Vagina (tissue), 2 donors: ENCODE results near the gene KRT2.

Source experiments
- POLR2A ChIP-seq, 2 donors: fragments of 450-650 bp; IDR thresholded peaks; one replicate each; pipeline ENCODE4 v1.6.1; 2017; ENCODE audit warnings: antibody characterized with exemption in 2 of 2, mild to moderate bottlenecking in 2 of 2, moderate library complexity in 2 of 2
- POLR2AphosphoS5 ChIP-seq, 2 donors: sonication (generic); formaldehyde crosslinking; IDR thresholded peaks; one replicate each; pipeline ENCODE4 v1.9.0; 2017; ENCODE audit warnings: antibody characterized with exemption in 2 of 2, mild to moderate bottlenecking in 2 of 2, low read depth in 1 of 2; ENCODE audit not compliant: insufficient read depth in 1 of 2
- TF ChIP-seq, protein P1 (sequence below), 3 experiments: fragments of 450-650 bp in 2 of 3; fragments of 200-600 bp in 1 of 3; sonication (generic) in 1 of 3; IDR thresholded peaks; one replicate each; pipeline ENCODE4 v1.5.1; 2017 to 2019; ENCODE audit warnings: antibody characterized with exemption in 3 of 3, mild to moderate bottlenecking in 2 of 3, moderate library complexity in 2 of 3

GRCh38 chr12:52606096-52606495, 45.9 kb downstream of the KRT2 start:
- TF ChIP-seq, protein P1, sequence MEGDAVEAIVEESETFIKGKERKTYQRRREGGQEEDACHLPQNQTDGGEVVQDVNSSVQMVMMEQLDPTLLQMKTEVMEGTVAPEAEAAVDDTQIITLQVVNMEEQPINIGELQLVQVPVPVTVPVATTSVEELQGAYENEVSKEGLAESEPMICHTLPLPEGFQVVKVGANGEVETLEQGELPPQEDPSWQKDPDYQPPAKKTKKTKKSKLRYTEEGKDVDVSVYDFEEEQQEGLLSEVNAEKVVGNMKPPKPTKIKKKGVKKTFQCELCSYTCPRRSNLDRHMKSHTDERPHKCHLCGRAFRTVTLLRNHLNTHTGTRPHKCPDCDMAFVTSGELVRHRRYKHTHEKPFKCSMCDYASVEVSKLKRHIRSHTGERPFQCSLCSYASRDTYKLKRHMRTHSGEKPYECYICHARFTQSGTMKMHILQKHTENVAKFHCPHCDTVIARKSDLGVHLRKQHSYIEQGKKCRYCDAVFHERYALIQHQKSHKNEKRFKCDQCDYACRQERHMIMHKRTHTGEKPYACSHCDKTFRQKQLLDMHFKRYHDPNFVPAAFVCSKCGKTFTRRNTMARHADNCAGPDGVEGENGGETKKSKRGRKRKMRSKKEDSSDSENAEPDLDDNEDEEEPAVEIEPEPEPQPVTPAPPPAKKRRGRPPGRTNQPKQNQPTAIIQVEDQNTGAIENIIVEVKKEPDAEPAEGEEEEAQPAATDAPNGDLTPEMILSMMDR (IDR thresholded peaks at IDR 0.05) = no peak
- no peak for TF ChIP-seq POLR2AphosphoS5 (IDR thresholded peaks at IDR 0.05; ENCODE audit: insufficient read depth in 1 of 2, low read depth in 1 of 2)
- no peak for TF ChIP-seq POLR2A (IDR thresholded peaks at IDR 0.05)
